ENCODE data around the gene STRA8. TPM values are rescaled to one million over a fixed set of nuclear protein-coding genes. Genes with fewer than 3 reads are reported as not detected.

Gene STRA8
- total RNA-seq (2014; rRNA removed; shearing (Covaris generic)) = not detected in 2 replicates

GRCh38 chr7:135233570-135233969 is at the start of gene STRA8:
Gene STRA8, plus strand, starts transcription at chr7:135233838. Its CDS starts 6,687 bp downstream, at chr7:135240525.

GRCh38 chr7:135211179-135211945 is 22.3 kb upstream of the STRA8 start, which contains the start of gene WDR91:
Gene WDR91, minus strand, starts transcription at chr7:135211526. Its CDS starts 24 bp downstream, at chr7:135211502.

Small RNAs within 50 kb of the gene (small RNA-seq; reads per million reads assigned to genes)
- gene MIR6509 = not detected

Other genes starting within 250 kb of the STRA8 start
- gene AGBL3, start 247.3 kb upstream of the STRA8 start, total RNA-seq (2014; rRNA removed; shearing (Covaris generic)) = 0.21 and 0.41 TPM in 2 replicates
- gene TMEM140, start 85.8 kb upstream of the STRA8 start, total RNA-seq (2014; rRNA removed; shearing (Covaris generic)) = 1.8 and 2.9 TPM in 2 replicates
- gene CYREN, start 63.1 kb upstream of the STRA8 start, total RNA-seq (2014; rRNA removed; shearing (Covaris generic)) = 72.5 and 82.8 TPM in 2 replicates
- gene WDR91, start 22.3 kb upstream of the STRA8 start, total RNA-seq (2014; rRNA removed; shearing (Covaris generic)) = 9.7 and 10.4 TPM in 2 replicates